Vagina (tissue), 2 donors: ENCODE data around the gene FRMPD1. TPM values are rescaled to one million over a fixed set of nuclear protein-coding genes. Genes with fewer than 3 reads are reported as not detected.

Experiments used
- DNase-seq, 2 donors: peaks; one replicate each; pipeline ENCODE4 v3.0.0-alpha.2; 2017; ENCODE audit errors: extremely low spot score in 2 of 2
- H3K27ac ChIP-seq: fragments of 200-600 bp; sonication (generic); one replicate; pipeline ENCODE4 v1.5.1; 2019
- H3K27me3 ChIP-seq: fragments of 200-600 bp; sonication (generic); one replicate; pipeline ENCODE4 v1.5.1; 2019
- H3K36me3 ChIP-seq, 2 donors: fragments of 200-600 bp; sonication (generic); one replicate each; pipeline ENCODE4 v1.5.1; 2017 to 2019
- H3K4me1 ChIP-seq: fragments of 200-600 bp; sonication (generic); one replicate; pipeline ENCODE4 v1.5.1; 2019
- H3K4me3 ChIP-seq, 2 donors: fragments of 200-600 bp; sonication (generic); 1 replicate in 1 of 2; 2 replicates in 1 of 2; pipeline ENCODE4 v1.5.1; 2016 to 2019
- H3K9me3 ChIP-seq: fragments of 200-600 bp; sonication (generic); one replicate; pipeline ENCODE4 v1.5.1; 2019
- CTCF ChIP-seq, 3 experiments: fragments of 450-650 bp in 2 of 3; fragments of 200-600 bp in 1 of 3; sonication (generic) in 1 of 3; IDR thresholded peaks; one replicate each; pipeline ENCODE4 v1.5.1; 2017 to 2019; ENCODE audit warnings: antibody characterized with exemption in 3 of 3, mild to moderate bottlenecking in 2 of 3, moderate library complexity in 2 of 3
- POLR2A ChIP-seq, 2 donors: fragments of 450-650 bp; IDR thresholded peaks; one replicate each; pipeline ENCODE4 v1.6.1; 2017; ENCODE audit warnings: antibody characterized with exemption in 2 of 2, mild to moderate bottlenecking in 2 of 2, moderate library complexity in 2 of 2
- POLR2AphosphoS5 ChIP-seq, 2 donors: sonication (generic); formaldehyde crosslinking; IDR thresholded peaks; one replicate each; pipeline ENCODE4 v1.9.0; 2017; ENCODE audit warnings: antibody characterized with exemption in 2 of 2, mild to moderate bottlenecking in 2 of 2, low read depth in 1 of 2; ENCODE audit not compliant: insufficient read depth in 1 of 2
- intact Hi-C: fragments of 100-400 bp; cut with DNase I; formaldehyde crosslinking; loops from one replicate; pipeline ENCODE4 v1.15.1; 2023
- total RNA-seq: library from RNA; depleted of rRNA; stranded (reverse); fragments of >200 nt; gene quantifications from one replicate; pipeline ENCODE4 v1.2.3, GENCODE V29; 2016

The FRMPD1 gene
- total RNA-seq, 1 donor from 2014 or later = 0.98 TPM

- H3K27me3 ChIP-seq = no peaks in the 10 kb centered on the region
- peak overlapping the region; percentile 77 for H3K27ac ChIP-seq
- H3K4me3 ChIP-seq = peak overlapping the region; percentile 89 to 96
- TF ChIP-seq CTCF (IDR thresholded peaks at IDR 0.05) (no peak), POLR2A (IDR thresholded peaks at IDR 0.05) (no peak), POLR2AphosphoS5 (IDR thresholded peaks at IDR 0.05; ENCODE audit: insufficient read depth in 1 of 2, low read depth in 1 of 2) (no peak)
- no peaks in the 10 kb centered on the region for H3K9me3 ChIP-seq
- peaks cover 0 to 37% of the 10 kb centered on the region in 2 donors for H3K36me3 ChIP-seq
- peaks cover 26% of the 10 kb centered on the region for H3K4me1 ChIP-seq
- DNase-seq = no peak
- intact Hi-C loops = loop anchor here (10.0 kb wide), 1 partner anchor 121 kb away; the partner anchor contains the start of gene SLC25A51
These were observed 133.5 kb downstream of the FRMPD1 start for GRCh38 chr9:37784291-37784615.

GRCh38 chr9:37784616-37785483 is 134.1 kb downstream of the FRMPD1 start, which contains the start of gene EXOSC3:
Gene EXOSC3 (minus strand): TSS chr9:37785064. CDS start chr9:37785044, 20 bp downstream.
- TF ChIP-seq POLR2AphosphoS5 (IDR thresholded peaks at IDR 0.05; ENCODE audit: insufficient read depth in 1 of 2, low read depth in 1 of 2) (peak; percentile 84 to 93), POLR2A (IDR thresholded peaks at IDR 0.05) (no peak)
- Histone ChIP-seq H3K4me1 (peaks cover 26% of the 10 kb centered on the region), H3K27ac (peak within 1 kb of the TSS; percentile 77), H3K9me3 (no peaks in the 10 kb centered on the region), H3K36me3 (peaks cover 0 to 32% of the 10 kb centered on the region in 2 donors), H3K4me3 (peak within 1 kb of the TSS; percentile 89 to 96), H3K27me3 (no peaks in the 10 kb centered on the region)
- intact Hi-C loops = loop anchor here (10.0 kb wide), 1 partner anchor 120 kb away; the partner anchor contains the start of gene SLC25A51
- no peak for DNase-seq

- Histone ChIP-seq H3K27ac (no peak overlapping the region), H3K4me1 (peaks cover 26% of the 10 kb centered on the region), H3K4me3 (no peak overlapping the region), H3K36me3 (peaks cover 0 to 12% of the 10 kb centered on the region in 2 donors), H3K9me3 (no peaks in the 10 kb centered on the region), H3K27me3 (no peaks in the 10 kb centered on the region)
- DNase-seq = no peak
- intact Hi-C loops = loop anchor here (10.0 kb wide), 1 partner anchor 118 kb away; the partner anchor contains the start of gene SLC25A51
- TF ChIP-seq POLR2AphosphoS5 (IDR thresholded peaks at IDR 0.05; ENCODE audit: insufficient read depth in 1 of 2, low read depth in 1 of 2) (no peak), CTCF (IDR thresholded peaks at IDR 0.05) (no peak), POLR2A (IDR thresholded peaks at IDR 0.05) (no peak)
These were observed 136.3 kb downstream of the FRMPD1 start for GRCh38 chr9:37787059-37787458.

GRCh38 chr9:37788332-37788731 is 137.6 kb downstream of the FRMPD1 start:
- Histone ChIP-seq H3K4me3 (no peak overlapping the region), H3K27ac (no peak overlapping the region), H3K9me3 (no peaks in the 10 kb centered on the region), H3K27me3 (no peaks in the 10 kb centered on the region), H3K36me3 (no peaks in the 10 kb centered on the region), H3K4me1 (peaks cover 17% of the 10 kb centered on the region)
- no peak for DNase-seq
- intact Hi-C loops = loop anchor here (10.0 kb wide), 1 partner anchor 116 kb away; the partner anchor contains the start of gene SLC25A51
- TF ChIP-seq CTCF (IDR thresholded peaks at IDR 0.05) (no peak), POLR2A (IDR thresholded peaks at IDR 0.05) (no peak), POLR2AphosphoS5 (IDR thresholded peaks at IDR 0.05; ENCODE audit: insufficient read depth in 1 of 2, low read depth in 1 of 2) (no peak)

GRCh38 chr9:37790096-37790495 is 139.3 kb downstream of the FRMPD1 start:
- TF ChIP-seq CTCF (IDR thresholded peaks at IDR 0.05) = no peak
- no peak for TF ChIP-seq POLR2AphosphoS5 (IDR thresholded peaks at IDR 0.05; ENCODE audit: insufficient read depth in 1 of 2, low read depth in 1 of 2)
- no peak for TF ChIP-seq POLR2A (IDR thresholded peaks at IDR 0.05)
- intact Hi-C loops = no loop called here
- H3K4me3 ChIP-seq = no peak overlapping the region
- no peaks in the 10 kb centered on the region for H3K36me3 ChIP-seq
- H3K9me3 ChIP-seq = no peaks in the 10 kb centered on the region
- H3K4me1 ChIP-seq = peaks cover 6% of the 10 kb centered on the region
- no peak for DNase-seq
- H3K27me3 ChIP-seq = no peaks in the 10 kb centered on the region
- H3K27ac ChIP-seq = no peak overlapping the region
